GM23338 (cell line): ENCODE measurements around the gene SPATA18. TPM values are rescaled to one million over a fixed set of nuclear protein-coding genes. Genes with fewer than 3 reads are reported as not detected.

Experiments used
- ATAC-seq: fragments of 200-7000 bp; cut with Tn5 transposase; 3 replicates; pipeline ENCODE4 v1.9.1; 2020
- DNase-seq: peaks from one replicate; pipeline ENCODE4 v3.0.0-alpha.2; 2015; ENCODE audit warnings: low spot score
- H2AFZ ChIP-seq: fragments of 200-600 bp; sonication (generic); 2 replicates; pipeline ENCODE4 v1.8.0; 2016; ENCODE audit warnings: antibody characterized with exemption, mild to moderate bottlenecking, moderate library complexity
- H3F3A ChIP-seq: fragments of 200-600 bp; sonication (generic); replicated peaks from 2 replicates; pipeline ENCODE4 v1.8.0; 2017; ENCODE audit warnings: antibody characterized with exemption, mixed run types, low read depth
- H3K27ac ChIP-seq: fragments of 200-600 bp; sonication (generic); 2 replicates; pipeline ENCODE4 v1.6.1; 2016; ENCODE audit warnings: low read depth
- H3K27me3 ChIP-seq: fragments of 200-600 bp; sonication (generic); 2 replicates; pipeline ENCODE4 v1.8.0; 2016; ENCODE audit warnings: mild to moderate bottlenecking, mixed run types, moderate library complexity; ENCODE audit not compliant: insufficient read depth
- H3K36me3 ChIP-seq: fragments of 200-600 bp; sonication (generic); 2 replicates; pipeline ENCODE4 v1.8.0; 2016; ENCODE audit warnings: mild to moderate bottlenecking; ENCODE audit not compliant: insufficient read depth
- H3K4me1 ChIP-seq: fragments of 200-600 bp; sonication (generic); 2 replicates; pipeline ENCODE4 v1.8.0; 2016; ENCODE audit warnings: mild to moderate bottlenecking, moderate library complexity; ENCODE audit not compliant: insufficient read depth
- H3K4me2 ChIP-seq: fragments of 200-600 bp; sonication (generic); 2 replicates; pipeline ENCODE4 v1.7.1; 2017; ENCODE audit warnings: mixed run types
- H3K4me3 ChIP-seq: fragments of 200-600 bp; sonication (generic); 2 replicates; pipeline ENCODE4 v1.6.1; 2016; ENCODE audit warnings: mixed run types
- H3K79me2 ChIP-seq: fragments of 200-600 bp; sonication (generic); replicated peaks from 2 replicates; pipeline ENCODE4 v1.8.0; 2017; ENCODE audit warnings: mild to moderate bottlenecking; ENCODE audit not compliant: insufficient read depth
- H3K9me2 ChIP-seq: fragments of 200-600 bp; sonication (generic); 2 replicates; pipeline ENCODE4 v1.8.0; 2017; ENCODE audit not compliant: insufficient read depth
- H4K20me1 ChIP-seq: fragments of 200-600 bp; sonication (generic); replicated peaks from 2 replicates; pipeline ENCODE4 v1.8.0; 2017; ENCODE audit warnings: mild to moderate bottlenecking; ENCODE audit not compliant: insufficient read depth
- H3K27ac Mint-ChIP-seq: 2 replicates; pipeline ENCODE4 v1.8.0; 2020; ENCODE audit warnings: inconsistent platforms, mild to moderate bottlenecking, moderate library complexity, mixed read lengths
- H3K27me3 Mint-ChIP-seq: 3 replicates; pipeline ENCODE4 v1.8.0; 2022; ENCODE audit warnings: low read depth, mild to moderate bottlenecking, moderate library complexity, mixed read lengths, inconsistent platforms; ENCODE audit not compliant: insufficient read depth, poor library complexity
- H3K36me3 Mint-ChIP-seq: 3 replicates; pipeline ENCODE4 v1.8.0; 2021; ENCODE audit warnings: low read depth, mild to moderate bottlenecking, inconsistent platforms, moderate library complexity, mixed read lengths
- H3K4me1 Mint-ChIP-seq: 3 replicates; pipeline ENCODE4 v1.8.0; 2020; ENCODE audit warnings: mild to moderate bottlenecking, inconsistent platforms, mixed read lengths
- H3K4me3 Mint-ChIP-seq: 3 replicates; pipeline ENCODE4 v1.8.0; 2021; ENCODE audit warnings: moderate library complexity, mild to moderate bottlenecking, inconsistent platforms, mixed read lengths
- H3K9me3 Mint-ChIP-seq: 3 replicates; pipeline ENCODE4 v1.8.0; 2020; ENCODE audit warnings: moderate library complexity, mild to moderate bottlenecking, inconsistent platforms, mixed read lengths
- CREB1 ChIP-seq: fragments of 250-450 bp; sonication (Bioruptor Pico); IDR thresholded peaks from 2 replicates; pipeline ENCODE4 v1.5.0; 2020; ENCODE audit warnings: low read depth, mild to moderate bottlenecking, moderate library complexity
- EZH2 ChIP-seq: fragments of 200-600 bp; sonication (generic); IDR thresholded peaks from one replicate; pipeline ENCODE4 v1.8.0; 2017; ENCODE audit warnings: antibody characterized with exemption, mild to moderate bottlenecking, low read depth; ENCODE audit not compliant: unreplicated experiment
- EZH2phosphoT487 ChIP-seq: fragments of 200-600 bp; sonication (generic); IDR thresholded peaks from one replicate; pipeline ENCODE4 v1.8.1; 2018; ENCODE audit warnings: antibody characterized with exemption; ENCODE audit not compliant: unreplicated experiment
- JUNB ChIP-seq: IDR thresholded peaks from one replicate; pipeline ENCODE4 v1.6.1; 2016; ENCODE audit warnings: antibody characterized with exemption; ENCODE audit not compliant: unreplicated experiment
- NANOG ChIP-seq: IDR thresholded peaks from 2 replicates; pipeline ENCODE4 v1.6.1; 2016; ENCODE audit warnings: antibody characterized with exemption, borderline replicate concordance
- POLR2AphosphoS5 ChIP-seq: IDR thresholded peaks from 2 replicates; pipeline ENCODE4 v1.6.1; 2016; ENCODE audit warnings: antibody characterized with exemption, low read depth
- STAT1 ChIP-seq: IDR thresholded peaks from one replicate; pipeline ENCODE4 v1.6.1; 2016; ENCODE audit warnings: antibody characterized with exemption; ENCODE audit not compliant: unreplicated experiment
- ZNF114 ChIP-seq: fragments of 250-450 bp; sonication (Bioruptor Pico); IDR thresholded peaks from 2 replicates; pipeline ENCODE4 v1.5.0; 2020; ENCODE audit warnings: mild to moderate bottlenecking, moderate library complexity
- ZNF331 ChIP-seq: fragments of 250-450 bp; sonication (Bioruptor Pico); IDR thresholded peaks from 2 replicates; pipeline ENCODE4 v1.5.0; 2020; ENCODE audit warnings: low read depth, mild to moderate bottlenecking, moderate library complexity
- polyA plus RNA-seq: library from polyadenylated mRNA; unstranded; fragments of >200 nt; fragmentation: Nextera tagmentation; extraction: Ambion mirVana; gene quantifications from 2 replicates; pipeline ENCODE4 v1.2.1, GENCODE V29; 2016
- total RNA-seq: library from RNA; depleted of rRNA; stranded (reverse); fragments of >200 nt; shearing (Covaris generic); gene quantifications from 2 replicates; pipeline ENCODE4 v1.2.3, GENCODE V29; 2014
- TF ChIP-seq, protein P1 (sequence below): fragments of 250-450 bp; sonication (Bioruptor Pico); IDR thresholded peaks from 2 replicates; pipeline ENCODE4 v1.5.0; 2020; ENCODE audit warnings: mild to moderate bottlenecking, moderate library complexity
- TF ChIP-seq, protein P2 (sequence below): IDR thresholded peaks from 2 replicates; pipeline ENCODE4 v1.6.1; 2016; ENCODE audit warnings: antibody characterized with exemption
- TF ChIP-seq, protein P3 (sequence below), 2 experiments: fragments of 200-600 bp in 1 of 2; sonication (generic) in 1 of 2; conservative IDR thresholded peaks; 2 replicates each; pipeline versions ENCODE4 v1.5.1 to v1.6.1; 2016 to 2017; ENCODE audit warnings: antibody characterized with exemption in 2 of 2, low read depth in 2 of 2, mild to moderate bottlenecking in 2 of 2, moderate library complexity in 1 of 2
- TF ChIP-seq, protein P4 (sequence below): IDR thresholded peaks from one replicate; pipeline ENCODE4 v1.6.1; 2018; ENCODE audit warnings: antibody characterized with exemption; ENCODE audit not compliant: unreplicated experiment

The SPATA18 gene
- total and polyA plus RNA-seq, 2 experiments from 2014 or later: 1.5 to 2.5 TPM

DNA sequence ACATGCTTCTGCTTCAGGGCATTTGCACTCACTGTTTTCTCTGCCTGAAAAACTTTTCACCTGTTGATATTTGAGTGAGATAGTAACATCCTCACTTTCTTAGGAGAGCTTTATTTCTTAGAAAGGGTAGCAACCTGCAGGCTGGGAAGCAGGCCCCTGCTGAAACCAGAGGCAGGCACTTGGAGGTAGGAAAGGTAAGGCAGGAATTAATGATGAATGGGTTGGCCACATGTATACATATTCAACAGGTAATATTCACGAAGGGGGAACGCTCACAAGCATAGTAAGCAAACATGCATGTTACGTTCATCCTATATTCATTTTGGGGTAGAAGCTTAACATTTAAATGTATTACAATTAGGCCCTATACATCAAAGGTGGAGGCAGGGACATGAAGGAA is 3.1 kb downstream of the SPATA18 start:
- H3K4me3 ChIP-seq: no peak overlapping the region
- H3K4me1 Mint-ChIP-seq: peaks cover 22% of the 10 kb centered on the region

More for the DNA sequence above, 3.1 kb downstream of the SPATA18 start:
- Histone ChIP-seq H3K79me2 (no peaks in the 10 kb centered on the region), H3K27ac (no peak overlapping the region), H3K36me3 (0 out of 2 replicates have a peak, but pooled peaks cover 3% of the 10 kb centered on the region), H3K4me1 (peaks cover 17% of the 10 kb centered on the region), H3F3A (no peaks in the 10 kb centered on the region), H4K20me1 (no peaks in the 10 kb centered on the region), H3K9me2 (no peaks in the 10 kb centered on the region; the same call in 1 of the 2 replicates), H3K27me3 (peaks cover 37% of the 10 kb centered on the region), H3K4me2 (no peak overlapping the region), H2AFZ (no peak overlapping the region)
- DNase-seq: no peak
- ATAC-seq: no peak
- Mint-ChIP-seq H3K4me3 (no peak overlapping the region), H3K27ac (no peak overlapping the region), H3K36me3 (peaks cover under 1% of the 10 kb centered on the region; the same call in 2 of the 3 replicates), H3K27me3 (peaks cover 22% of the 10 kb centered on the region), H3K9me3 (peaks cover under 1% of the 10 kb centered on the region)
- TF ChIP-seq ZNF331 (CRISPR knock-in tag) (no peak), NANOG (no peak), EZH2 (no peak), POLR2AphosphoS5 (no peak), CREB1 (CRISPR knock-in tag) (no peak), JUNB (no peak), STAT1 (no peak), EZH2phosphoT487 (no peak), ZNF114 (CRISPR knock-in tag) (no peak)
- TF ChIP-seq, protein P1, sequence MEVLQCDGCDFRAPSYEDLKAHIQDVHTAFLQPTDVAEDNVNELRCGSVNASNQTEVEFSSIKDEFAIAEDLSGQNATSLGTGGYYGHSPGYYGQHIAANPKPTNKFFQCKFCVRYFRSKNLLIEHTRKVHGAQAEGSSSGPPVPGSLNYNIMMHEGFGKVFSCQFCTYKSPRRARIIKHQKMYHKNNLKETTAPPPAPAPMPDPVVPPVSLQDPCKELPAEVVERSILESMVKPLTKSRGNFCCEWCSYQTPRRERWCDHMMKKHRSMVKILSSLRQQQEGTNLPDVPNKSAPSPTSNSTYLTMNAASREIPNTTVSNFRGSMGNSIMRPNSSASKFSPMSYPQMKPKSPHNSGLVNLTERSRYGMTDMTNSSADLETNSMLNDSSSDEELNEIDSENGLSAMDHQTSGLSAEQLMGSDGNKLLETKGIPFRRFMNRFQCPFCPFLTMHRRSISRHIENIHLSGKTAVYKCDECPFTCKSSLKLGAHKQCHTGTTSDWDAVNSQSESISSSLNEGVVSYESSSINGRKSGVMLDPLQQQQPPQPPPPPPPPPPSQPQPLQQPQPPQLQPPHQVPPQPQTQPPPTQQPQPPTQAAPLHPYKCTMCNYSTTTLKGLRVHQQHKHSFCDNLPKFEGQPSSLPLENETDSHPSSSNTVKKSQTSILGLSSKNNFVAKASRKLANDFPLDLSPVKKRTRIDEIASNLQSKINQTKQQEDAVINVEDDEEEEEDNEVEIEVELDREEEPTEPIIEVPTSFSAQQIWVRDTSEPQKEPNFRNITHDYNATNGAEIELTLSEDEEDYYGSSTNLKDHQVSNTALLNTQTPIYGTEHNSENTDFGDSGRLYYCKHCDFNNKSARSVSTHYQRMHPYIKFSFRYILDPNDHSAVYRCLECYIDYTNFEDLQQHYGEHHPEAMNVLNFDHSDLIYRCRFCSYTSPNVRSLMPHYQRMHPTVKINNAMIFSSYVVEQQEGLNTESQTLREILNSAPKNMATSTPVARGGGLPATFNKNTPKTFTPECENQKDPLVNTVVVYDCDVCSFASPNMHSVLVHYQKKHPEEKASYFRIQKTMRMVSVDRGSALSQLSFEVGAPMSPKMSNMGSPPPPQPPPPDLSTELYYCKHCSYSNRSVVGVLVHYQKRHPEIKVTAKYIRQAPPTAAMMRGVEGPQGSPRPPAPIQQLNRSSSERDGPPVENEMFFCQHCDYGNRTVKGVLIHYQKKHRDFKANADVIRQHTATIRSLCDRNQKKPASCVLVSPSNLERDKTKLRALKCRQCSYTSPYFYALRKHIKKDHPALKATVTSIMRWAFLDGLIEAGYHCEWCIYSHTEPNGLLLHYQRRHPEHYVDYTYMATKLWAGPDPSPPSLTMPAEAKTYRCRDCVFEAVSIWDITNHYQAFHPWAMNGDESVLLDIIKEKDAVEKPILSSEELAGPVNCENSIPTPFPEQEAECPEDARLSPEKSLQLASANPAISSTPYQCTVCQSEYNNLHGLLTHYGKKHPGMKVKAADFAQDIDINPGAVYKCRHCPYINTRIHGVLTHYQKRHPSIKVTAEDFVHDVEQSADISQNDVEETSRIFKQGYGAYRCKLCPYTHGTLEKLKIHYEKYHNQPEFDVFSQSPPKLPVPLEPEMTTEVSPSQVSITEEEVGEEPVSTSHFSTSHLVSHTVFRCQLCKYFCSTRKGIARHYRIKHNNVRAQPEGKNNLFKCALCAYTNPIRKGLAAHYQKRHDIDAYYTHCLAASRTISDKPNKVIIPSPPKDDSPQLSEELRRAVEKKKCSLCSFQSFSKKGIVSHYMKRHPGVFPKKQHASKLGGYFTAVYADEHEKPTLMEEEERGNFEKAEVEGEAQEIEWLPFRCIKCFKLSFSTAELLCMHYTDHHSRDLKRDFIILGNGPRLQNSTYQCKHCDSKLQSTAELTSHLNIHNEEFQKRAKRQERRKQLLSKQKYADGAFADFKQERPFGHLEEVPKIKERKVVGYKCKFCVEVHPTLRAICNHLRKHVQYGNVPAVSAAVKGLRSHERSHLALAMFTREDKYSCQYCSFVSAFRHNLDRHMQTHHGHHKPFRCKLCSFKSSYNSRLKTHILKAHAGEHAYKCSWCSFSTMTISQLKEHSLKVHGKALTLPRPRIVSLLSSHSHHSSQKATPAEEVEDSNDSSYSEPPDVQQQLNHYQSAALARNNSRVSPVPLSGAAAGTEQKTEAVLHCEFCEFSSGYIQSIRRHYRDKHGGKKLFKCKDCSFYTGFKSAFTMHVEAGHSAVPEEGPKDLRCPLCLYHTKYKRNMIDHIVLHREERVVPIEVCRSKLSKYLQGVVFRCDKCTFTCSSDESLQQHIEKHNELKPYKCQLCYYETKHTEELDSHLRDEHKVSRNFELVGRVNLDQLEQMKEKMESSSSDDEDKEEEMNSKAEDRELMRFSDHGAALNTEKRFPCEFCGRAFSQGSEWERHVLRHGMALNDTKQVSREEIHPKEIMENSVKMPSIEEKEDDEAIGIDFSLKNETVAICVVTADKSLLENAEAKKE (CRISPR knock-in tag): no peak
- TF ChIP-seq, protein P2, sequence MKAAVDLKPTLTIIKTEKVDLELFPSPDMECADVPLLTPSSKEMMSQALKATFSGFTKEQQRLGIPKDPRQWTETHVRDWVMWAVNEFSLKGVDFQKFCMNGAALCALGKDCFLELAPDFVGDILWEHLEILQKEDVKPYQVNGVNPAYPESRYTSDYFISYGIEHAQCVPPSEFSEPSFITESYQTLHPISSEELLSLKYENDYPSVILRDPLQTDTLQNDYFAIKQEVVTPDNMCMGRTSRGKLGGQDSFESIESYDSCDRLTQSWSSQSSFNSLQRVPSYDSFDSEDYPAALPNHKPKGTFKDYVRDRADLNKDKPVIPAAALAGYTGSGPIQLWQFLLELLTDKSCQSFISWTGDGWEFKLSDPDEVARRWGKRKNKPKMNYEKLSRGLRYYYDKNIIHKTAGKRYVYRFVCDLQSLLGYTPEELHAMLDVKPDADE: no peak
- TF ChIP-seq, protein P3, sequence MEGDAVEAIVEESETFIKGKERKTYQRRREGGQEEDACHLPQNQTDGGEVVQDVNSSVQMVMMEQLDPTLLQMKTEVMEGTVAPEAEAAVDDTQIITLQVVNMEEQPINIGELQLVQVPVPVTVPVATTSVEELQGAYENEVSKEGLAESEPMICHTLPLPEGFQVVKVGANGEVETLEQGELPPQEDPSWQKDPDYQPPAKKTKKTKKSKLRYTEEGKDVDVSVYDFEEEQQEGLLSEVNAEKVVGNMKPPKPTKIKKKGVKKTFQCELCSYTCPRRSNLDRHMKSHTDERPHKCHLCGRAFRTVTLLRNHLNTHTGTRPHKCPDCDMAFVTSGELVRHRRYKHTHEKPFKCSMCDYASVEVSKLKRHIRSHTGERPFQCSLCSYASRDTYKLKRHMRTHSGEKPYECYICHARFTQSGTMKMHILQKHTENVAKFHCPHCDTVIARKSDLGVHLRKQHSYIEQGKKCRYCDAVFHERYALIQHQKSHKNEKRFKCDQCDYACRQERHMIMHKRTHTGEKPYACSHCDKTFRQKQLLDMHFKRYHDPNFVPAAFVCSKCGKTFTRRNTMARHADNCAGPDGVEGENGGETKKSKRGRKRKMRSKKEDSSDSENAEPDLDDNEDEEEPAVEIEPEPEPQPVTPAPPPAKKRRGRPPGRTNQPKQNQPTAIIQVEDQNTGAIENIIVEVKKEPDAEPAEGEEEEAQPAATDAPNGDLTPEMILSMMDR (conservative IDR thresholded peaks at IDR 0.05; ENCODE audit: low read depth in 2 of 2): no peak
- TF ChIP-seq, protein P4, sequence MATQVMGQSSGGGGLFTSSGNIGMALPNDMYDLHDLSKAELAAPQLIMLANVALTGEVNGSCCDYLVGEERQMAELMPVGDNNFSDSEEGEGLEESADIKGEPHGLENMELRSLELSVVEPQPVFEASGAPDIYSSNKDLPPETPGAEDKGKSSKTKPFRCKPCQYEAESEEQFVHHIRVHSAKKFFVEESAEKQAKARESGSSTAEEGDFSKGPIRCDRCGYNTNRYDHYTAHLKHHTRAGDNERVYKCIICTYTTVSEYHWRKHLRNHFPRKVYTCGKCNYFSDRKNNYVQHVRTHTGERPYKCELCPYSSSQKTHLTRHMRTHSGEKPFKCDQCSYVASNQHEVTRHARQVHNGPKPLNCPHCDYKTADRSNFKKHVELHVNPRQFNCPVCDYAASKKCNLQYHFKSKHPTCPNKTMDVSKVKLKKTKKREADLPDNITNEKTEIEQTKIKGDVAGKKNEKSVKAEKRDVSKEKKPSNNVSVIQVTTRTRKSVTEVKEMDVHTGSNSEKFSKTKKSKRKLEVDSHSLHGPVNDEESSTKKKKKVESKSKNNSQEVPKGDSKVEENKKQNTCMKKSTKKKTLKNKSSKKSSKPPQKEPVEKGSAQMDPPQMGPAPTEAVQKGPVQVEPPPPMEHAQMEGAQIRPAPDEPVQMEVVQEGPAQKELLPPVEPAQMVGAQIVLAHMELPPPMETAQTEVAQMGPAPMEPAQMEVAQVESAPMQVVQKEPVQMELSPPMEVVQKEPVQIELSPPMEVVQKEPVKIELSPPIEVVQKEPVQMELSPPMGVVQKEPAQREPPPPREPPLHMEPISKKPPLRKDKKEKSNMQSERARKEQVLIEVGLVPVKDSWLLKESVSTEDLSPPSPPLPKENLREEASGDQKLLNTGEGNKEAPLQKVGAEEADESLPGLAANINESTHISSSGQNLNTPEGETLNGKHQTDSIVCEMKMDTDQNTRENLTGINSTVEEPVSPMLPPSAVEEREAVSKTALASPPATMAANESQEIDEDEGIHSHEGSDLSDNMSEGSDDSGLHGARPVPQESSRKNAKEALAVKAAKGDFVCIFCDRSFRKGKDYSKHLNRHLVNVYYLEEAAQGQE: no peak
